NCI-H2029 (cell line): ENCODE measurements around the gene CCDC146.
A peak's percentile ranks its signal among the peaks of the same experiment; 100 is the strongest.
"Not testable (repeated sequence)": the region's sequence is repeated elsewhere in the genome, so short reads cannot be mapped to it uniquely, and the experiment has no call there.

Experiments
- DNase-seq: peaks from one replicate; lab custom pipeline; 2025; lab: John Stamatoyannopoulos, UW

CCDC146 gene

DNA sequence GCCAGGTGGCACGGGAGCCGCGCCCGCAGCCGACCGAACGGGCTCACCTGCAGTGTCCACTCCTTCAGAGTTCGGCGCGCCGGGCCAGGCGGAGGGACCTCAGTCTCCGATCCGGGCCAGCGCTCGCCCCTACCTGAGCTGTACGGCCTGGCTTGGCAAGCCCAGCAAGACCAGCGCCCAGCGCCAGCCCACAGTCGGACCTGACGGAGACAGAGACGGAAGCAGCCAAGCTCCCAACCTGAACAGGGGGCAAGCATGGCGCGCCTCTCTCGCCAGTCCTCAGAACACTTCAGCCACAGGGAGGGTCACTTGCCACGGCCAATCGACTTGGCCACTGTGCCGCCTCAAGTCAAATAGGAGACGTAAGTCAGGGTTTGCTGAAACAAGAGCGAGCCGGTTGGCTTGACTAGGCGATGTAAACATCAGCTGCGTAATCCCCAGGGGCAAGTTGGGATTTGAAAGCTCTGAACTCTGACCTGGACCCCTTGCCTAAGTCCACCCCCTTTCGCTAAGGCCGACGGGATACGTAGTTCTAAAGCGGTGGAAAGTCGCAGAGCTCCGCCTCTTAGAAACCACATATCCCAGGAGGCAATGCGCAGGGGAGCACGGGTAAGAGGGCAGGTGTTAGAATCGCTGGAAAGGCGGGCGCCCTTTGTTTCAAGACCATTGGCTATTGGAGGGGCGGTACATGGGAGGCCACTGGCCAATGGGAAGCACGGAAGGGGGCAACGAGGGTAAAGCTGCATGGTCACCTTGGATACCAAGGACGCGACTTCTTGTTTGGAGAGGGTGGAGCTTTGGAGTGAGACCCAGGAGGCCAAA, at the start of gene CCDC146:
CCDC146 (plus strand) TSS at position 756 of the 822 bp plus-strand sequence. CDS start 45,054 bp downstream, outside the sequence.
- peak; percentile 99 for DNase-seq

DNA sequence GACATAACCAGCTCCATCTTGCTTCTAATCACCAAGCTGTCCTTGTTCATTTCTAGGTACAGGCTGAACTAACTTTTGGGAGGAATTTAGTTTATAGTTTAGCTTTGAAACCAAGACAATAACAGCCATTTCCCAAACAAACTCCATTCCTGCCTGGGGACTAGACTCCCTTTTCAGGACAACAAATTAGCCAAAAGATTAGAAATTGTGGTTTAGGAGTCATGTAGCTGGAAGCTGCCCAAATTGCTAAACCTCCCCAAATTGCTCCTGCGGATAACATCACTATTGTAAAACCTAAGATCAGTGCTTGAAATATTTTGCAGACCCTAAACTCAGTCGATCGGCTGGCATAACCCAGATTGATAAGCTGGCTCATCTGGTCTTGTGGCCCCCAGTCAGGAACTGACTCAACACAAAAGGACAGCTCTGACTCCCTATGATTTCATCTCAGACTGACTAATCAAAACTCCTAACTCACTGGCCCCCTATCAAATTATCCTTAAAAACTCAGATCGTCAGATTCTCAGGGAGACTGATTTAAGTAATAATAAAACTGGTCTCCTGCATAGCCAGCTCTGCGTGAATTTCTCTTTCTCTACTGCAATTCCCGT, 47.5 kb upstream of the CCDC146 start:
- DNase-seq = not testable (repeated sequence)

GRCh38 chr7:77077060-77077459, 45.4 kb upstream of the CCDC146 start:
- DNase-seq = not testable (repeated sequence)

GRCh38 chr7:77079112-77079511, 43.3 kb upstream of the CCDC146 start:
- not testable (repeated sequence) for DNase-seq

GRCh38 chr7:77079624-77080023, 42.8 kb upstream of the CCDC146 start:
- DNase-seq = not testable (repeated sequence)

DNA sequence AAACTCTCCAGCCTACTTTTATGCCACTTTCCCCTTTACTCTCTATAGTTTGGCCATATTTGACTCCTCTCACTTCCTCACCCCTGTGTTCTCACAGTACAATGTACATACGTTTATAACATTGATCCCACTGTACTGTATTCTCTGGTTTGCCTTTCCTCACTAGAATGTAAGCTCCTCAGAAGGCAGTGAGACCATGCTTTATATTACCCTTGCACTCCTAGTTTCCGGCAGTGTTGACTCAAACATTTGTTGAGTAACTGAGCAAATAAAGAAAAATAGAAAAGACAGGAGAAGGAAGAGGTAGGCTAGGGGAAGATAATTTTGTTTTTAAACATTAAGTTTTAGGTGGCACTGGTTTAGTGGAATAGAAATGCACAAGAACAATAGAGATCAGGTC, 42.2 kb upstream of the CCDC146 start:
- not testable (repeated sequence) for DNase-seq

- not testable (repeated sequence) for DNase-seq
These were observed 40.2 kb upstream of the CCDC146 start for GRCh38 chr7:77082192-77082591.

- not testable (repeated sequence) for DNase-seq
These were observed 30.1 kb upstream of the CCDC146 start for GRCh38 chr7:77092301-77092700.

- DNase-seq = not testable (repeated sequence)
These were observed 21.9 kb upstream of the CCDC146 start for GRCh38 chr7:77100501-77100900.

DNA sequence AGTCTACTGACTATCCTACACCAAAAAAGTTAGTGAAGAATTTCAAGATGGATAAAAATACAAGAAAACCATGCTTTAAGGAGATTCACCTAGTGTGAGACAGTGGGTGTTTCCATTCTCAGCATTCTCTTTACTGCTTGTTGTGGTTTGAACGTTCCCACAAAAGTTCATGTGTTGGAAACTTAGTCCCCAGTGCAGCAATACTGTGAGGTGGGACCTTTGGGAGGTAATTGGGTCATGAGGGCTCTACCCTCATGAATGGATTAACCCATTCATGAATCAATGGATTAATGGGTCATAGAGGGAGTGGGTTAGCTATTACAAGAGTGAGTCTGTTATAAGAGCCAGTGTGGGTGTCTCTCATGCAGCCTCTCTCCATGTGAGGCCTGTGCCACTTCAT, 21.2 kb upstream of the CCDC146 start:
- not testable (repeated sequence) for DNase-seq

- DNase-seq = not testable (repeated sequence)
These were observed 19.7 kb upstream of the CCDC146 start for GRCh38 chr7:77102671-77103070.

DNA sequence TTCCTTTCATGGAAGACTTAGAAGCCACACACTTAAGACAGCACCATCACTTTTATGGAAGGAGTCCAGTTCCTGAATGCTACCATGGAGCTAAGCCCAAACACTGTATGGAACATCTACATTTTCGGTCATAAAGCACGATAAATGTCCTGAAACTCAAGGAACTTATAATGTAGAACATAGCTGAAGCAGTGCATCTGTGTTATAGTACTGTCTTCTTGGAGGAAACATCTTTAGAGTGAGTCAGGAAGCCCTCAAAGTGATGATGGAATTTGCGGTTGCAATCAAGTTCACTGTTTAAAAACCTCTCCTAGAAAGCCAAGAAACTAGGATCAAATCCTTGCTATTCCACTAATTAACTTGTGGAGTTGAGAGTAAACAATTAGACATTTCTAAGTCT, 16.5 kb upstream of the CCDC146 start:
- not testable (repeated sequence) for DNase-seq

- DNase-seq = not testable (repeated sequence)
These were observed 14.8 kb upstream of the CCDC146 start for GRCh38 chr7:77107659-77108058.

DNA sequence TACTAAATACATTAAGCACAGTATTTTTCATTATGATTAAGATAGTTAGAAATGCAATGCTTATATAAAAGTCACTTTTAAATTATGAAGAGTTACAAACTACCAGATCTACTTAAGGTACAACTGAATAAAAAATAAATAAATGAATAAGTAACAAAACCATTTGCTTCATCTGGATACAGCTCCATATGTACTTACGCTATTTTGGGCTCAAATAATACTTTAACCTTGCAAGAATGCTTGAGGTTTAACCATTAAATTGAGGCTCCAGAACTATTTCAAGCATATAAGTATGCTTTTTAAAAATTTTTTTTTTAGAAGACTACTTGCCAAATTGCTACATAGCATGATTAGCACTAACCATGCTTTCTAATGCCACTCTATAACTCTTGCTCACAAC, 14.1 kb upstream of the CCDC146 start:
- not testable (repeated sequence) for DNase-seq

- peak; percentile 1 for DNase-seq
These were observed 9.6 kb upstream of the CCDC146 start for GRCh38 chr7:77112719-77113306.

DNA sequence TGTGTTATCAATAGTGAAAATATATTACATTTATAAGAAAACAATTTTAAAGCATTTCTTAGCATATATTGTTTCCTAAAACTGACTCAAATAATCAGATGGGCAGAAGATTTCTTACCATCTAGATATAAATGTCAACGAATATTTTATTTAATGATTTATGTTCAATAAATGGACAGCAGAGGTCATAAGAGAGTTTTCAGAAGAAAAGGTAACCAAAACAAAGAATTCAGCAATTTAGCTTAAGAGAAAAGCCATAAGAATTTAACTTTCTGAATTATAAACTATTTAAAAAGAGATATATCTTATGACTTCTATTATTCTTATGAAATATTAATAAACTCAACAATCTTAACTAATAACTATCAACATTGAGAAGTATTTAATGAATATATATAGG, 3.1 kb downstream of the CCDC146 start:
- DNase-seq = not testable (repeated sequence)

DNA sequence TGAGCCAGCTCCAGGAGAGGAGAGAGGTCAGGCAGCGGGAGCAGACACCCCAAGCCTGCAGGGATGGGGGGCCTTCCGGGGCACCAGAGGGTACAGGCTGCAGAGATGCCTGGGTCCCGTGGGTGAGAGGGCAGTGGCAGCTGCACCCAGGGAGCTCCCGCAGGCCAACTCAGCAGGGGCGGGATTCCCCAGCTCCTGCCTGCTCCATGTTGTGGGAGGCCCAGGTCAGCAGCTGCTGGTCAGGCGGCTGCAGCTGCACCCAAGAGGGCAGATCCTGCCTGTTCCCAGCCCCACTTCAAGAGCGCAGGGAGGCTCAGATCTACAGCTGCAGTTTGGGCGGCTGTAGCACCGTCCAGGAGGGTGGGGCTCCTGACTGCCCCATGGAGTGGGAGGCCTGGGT, 4.6 kb downstream of the CCDC146 start:
- DNase-seq = not testable (repeated sequence)

GRCh38 chr7:77128582-77129410, 6.4 kb downstream of the CCDC146 start:
- DNase-seq = not testable (repeated sequence)

GRCh38 chr7:77131781-77132180, 9.4 kb downstream of the CCDC146 start:
- DNase-seq = not testable (repeated sequence)

DNA sequence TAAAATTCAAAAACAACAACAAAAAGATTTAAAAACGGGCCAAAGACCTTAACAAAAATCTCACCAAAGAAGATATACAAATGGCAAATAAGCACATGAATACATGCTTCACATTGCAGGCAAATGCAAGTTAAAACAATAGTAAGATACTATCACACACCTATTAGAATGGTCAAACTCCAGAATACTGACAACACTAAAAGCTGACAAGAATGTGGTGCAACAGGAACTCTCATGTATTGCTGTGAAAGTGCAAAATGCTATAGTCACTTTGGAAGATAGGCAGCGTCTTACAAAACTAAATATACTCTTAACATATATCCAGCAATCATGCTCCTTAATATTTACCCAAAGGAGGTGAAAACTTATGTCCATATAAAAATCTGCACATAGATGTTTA, 16.3 kb downstream of the CCDC146 start:
- not testable (repeated sequence) for DNase-seq

DNA sequence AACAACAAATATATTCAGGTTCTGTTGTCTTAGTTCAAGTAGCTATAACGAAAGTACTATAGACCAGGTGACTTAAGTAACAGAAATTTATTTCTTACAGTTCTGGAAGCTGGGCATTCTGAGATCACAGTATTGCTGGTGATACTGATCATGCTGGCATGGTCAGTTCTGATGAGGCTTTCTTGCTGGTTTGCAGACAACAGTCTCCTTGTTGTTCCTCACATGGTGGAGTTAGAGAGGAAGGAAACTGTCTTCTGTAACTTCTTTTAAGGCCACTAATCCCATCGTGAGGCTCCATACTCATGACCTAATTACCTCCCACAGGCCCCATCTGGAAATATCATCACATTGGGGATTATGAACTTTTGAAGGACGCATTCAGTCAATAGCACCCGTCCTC, 17.9 kb downstream of the CCDC146 start:
- DNase-seq = not testable (repeated sequence)

- not testable (repeated sequence) for DNase-seq
These were observed 29.8 kb downstream of the CCDC146 start for GRCh38 chr7:77152232-77152631.
